Glomerular visceral epithelial cell (primary cell): ENCODE data around the gene RHOT1.

Source experiments
- DNase-seq: peaks from one replicate; pipeline ENCODE4 v3.0.0-alpha.2; 2016; ENCODE audit errors: extremely low spot score

Gene RHOT1

GRCh38 chr17:32269377-32269776, 127.1 kb downstream of the RHOT1 start:
- DNase-seq = no peak

- no peak for DNase-seq
These were observed 129.5 kb downstream of the RHOT1 start for GRCh38 chr17:32271844-32272243.

DNA sequence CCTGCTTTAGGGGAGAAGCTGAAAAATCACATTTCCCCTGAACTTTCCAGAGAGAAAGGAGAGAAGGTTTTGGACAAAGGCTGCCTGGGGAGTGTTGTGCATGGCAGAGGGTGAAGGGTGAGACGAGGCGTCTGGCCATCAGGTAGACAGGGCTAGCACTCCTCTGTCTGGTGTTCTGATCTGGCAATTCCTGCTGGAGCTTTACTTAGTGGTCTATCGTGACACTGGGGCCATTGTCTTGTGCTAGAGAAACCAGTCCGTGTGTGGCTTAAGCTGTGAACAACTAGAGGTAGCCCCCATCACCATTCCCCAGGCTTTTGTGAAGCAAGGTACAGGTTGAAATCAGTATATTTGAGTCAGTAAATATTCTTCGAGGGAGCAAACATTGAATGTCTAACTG, 131.8 kb downstream of the RHOT1 start:
- DNase-seq = no peak

DNA sequence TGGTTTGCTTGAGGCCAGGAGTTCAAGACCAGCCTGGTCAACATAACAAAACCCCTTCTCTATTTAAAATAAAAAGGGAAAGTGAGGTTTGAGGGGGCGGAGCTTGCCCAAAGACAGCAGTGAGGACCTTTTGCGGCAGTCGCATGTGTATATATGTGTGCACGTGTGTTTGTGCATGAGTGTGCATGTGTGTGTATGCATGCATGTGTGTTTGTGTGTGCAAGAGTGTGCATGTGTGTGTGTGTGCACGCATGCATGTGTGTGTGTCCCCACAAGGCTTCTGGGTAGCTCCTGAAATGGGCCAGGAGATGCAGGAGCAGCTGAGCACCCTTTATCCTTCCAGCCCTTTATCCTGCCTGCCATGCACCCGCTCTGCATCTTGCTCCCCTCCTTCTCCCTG, 132.3 kb downstream of the RHOT1 start:
- DNase-seq = no peak
